Neural progenitor cell (in vitro differentiated cells): Measurements from ENCODE around the gene YDJC.

Experiments
- CTCF ChIP-seq: fragments of 200-600 bp; sonication (generic); IDR thresholded peaks from 2 replicates; pipeline ENCODE4 v1.5.1; 2017; ENCODE audit warnings: antibody characterized with exemption, mild to moderate bottlenecking
- EZH2 ChIP-seq: fragments of 200-600 bp; sonication (generic); IDR thresholded peaks from 2 replicates; pipeline ENCODE4 v1.6.1; 2017; ENCODE audit warnings: antibody characterized with exemption, mild to moderate bottlenecking, moderate library complexity

GRCh38 chr22:21641789-21642583, 12.2 kb upstream of the YDJC start, which contains the start of gene SDF2L1:
- TF ChIP-seq CTCF: no peak
- TF ChIP-seq EZH2: peak; percentile 28
